Upper lobe of left lung (tissue), 6 donors: Measurements from ENCODE around the gene OLR1. TPM values are rescaled to one million over a fixed set of nuclear protein-coding genes. Genes with fewer than 3 reads are reported as not detected.

Experiments
- ATAC-seq, 2 donors: fragments of 200-7000 bp; cut with Tn5 transposase; one replicate each; pipeline ENCODE4 v1.9.1; 2022; ENCODE audit warnings: mild to moderate bottlenecking in 2 of 2, moderate library complexity in 2 of 2; ENCODE audit not compliant: low FRiP score in 2 of 2
- DNase-seq, 2 donors: peaks; one replicate each; pipeline ENCODE4 v3.0.0-alpha.2; 2019 to 2020
- H3K27ac ChIP-seq, 4 donors: fragments of 200-600 bp; sonication (generic); one replicate each; pipeline ENCODE4 v1.5.1; 2016 to 2019
- H3K27me3 ChIP-seq, 4 donors: fragments of 200-600 bp; sonication (generic); one replicate each; pipeline ENCODE4 v1.5.1; 2017 to 2019
- H3K36me3 ChIP-seq, 4 donors: fragments of 200-600 bp; sonication (generic); one replicate each; pipeline ENCODE4 v1.5.1; 2016 to 2019
- H3K4me1 ChIP-seq, 4 donors: fragments of 200-600 bp; sonication (generic); one replicate each; pipeline ENCODE4 v1.5.1; 2018 to 2019
- H3K4me3 ChIP-seq, 4 donors: fragments of 200-600 bp; sonication (generic); one replicate each; pipeline ENCODE4 v1.5.1; 2017 to 2019; ENCODE audit warnings: mild to moderate bottlenecking in 2 of 4, moderate library complexity in 1 of 4
- H3K9me3 ChIP-seq, 4 donors: fragments of 200-600 bp; sonication (generic); one replicate each; pipeline ENCODE4 v1.5.1; 2018 to 2019
- CTCF ChIP-seq, 6 experiments: fragments of 450-650 bp in 4 of 6; fragments of 200-600 bp in 2 of 6; sonication (generic) in 2 of 6; IDR thresholded peaks; one replicate each; pipeline ENCODE4 v1.5.1; 2016 to 2019; ENCODE audit warnings: antibody characterized with exemption in 6 of 6
- EP300 ChIP-seq, 4 donors: sonication (generic); formaldehyde crosslinking; IDR thresholded peaks; one replicate each; pipeline ENCODE4 v1.5.1; 2017; ENCODE audit warnings: antibody characterized with exemption in 4 of 4, control low read depth in 2 of 4
- POLR2A ChIP-seq, 4 donors: fragments of 450-650 bp; IDR thresholded peaks; one replicate each; pipeline ENCODE4 v1.5.1; 2016 to 2017; ENCODE audit warnings: antibody characterized with exemption in 4 of 4, mild to moderate bottlenecking in 2 of 4
- POLR2AphosphoS5 ChIP-seq, 2 donors: sonication (generic); formaldehyde crosslinking; IDR thresholded peaks; one replicate each; pipeline ENCODE4 v1.5.1; 2017; ENCODE audit warnings: antibody characterized with exemption in 2 of 2
- WGBS, 2 donors: methylation state at CpG; one replicate each; pipeline ENCODE4 v1.1.5; 2017 to 2018; 5-methylcytosine and 5-hydroxymethylcytosine counted together
- total RNA-seq, 6 donors: library from RNA; depleted of rRNA in 4 of 6; stranded (reverse); fragments of >200 nt in 4 of 6; gene quantifications; one replicate each; pipeline versions ENCODE4 v1.1.0 to v1.2.1, GENCODE V29; 2016 to 2021
- donor health status: DM: no; HTN: no; CAD: no; lungs with moderate emphysema.
- donor health status: DM: no; HTN: yes; CAD: no; lungs with severe emphysema.

OLR1 gene
- total RNA-seq, 6 donors from 2014 or later = 51.2 to 163 (median 113) TPM

- WGBS, 2 donors = 67 to 73% methylated on average over 5 of the region's 5 CpGs
- H3K9me3 ChIP-seq = no peaks in the 10 kb centered on the region
- no peaks in the 10 kb centered on the region for H3K36me3 ChIP-seq
- H3K4me1 ChIP-seq = peaks cover 0 to 16% (median 7%) of the 10 kb centered on the region in 4 donors
- H3K27me3 ChIP-seq = no peaks in the 10 kb centered on the region
- H3K4me3 ChIP-seq = peak overlapping the region in 3 of 4 donors; percentile 14 to 39 (median 30)
- peak overlapping the region; percentile 77 to 85 (median 80) for H3K27ac ChIP-seq
- DNase-seq (peak in 1 of 2 donors; percentile 48), ATAC-seq (peak; percentile 73 to 81)
- TF ChIP-seq CTCF (IDR thresholded peaks at IDR 0.05) (no peak), EP300 (IDR thresholded peaks at IDR 0.05) (peak in 3 of 4 donors; percentile 57 to 91 (median 69)), POLR2A (IDR thresholded peaks at IDR 0.05) (peak in 2 of 4 donors; percentile 22 to 74), POLR2AphosphoS5 (IDR thresholded peaks at IDR 0.05) (peak in 1 of 2 donors; percentile 93)
Measured at GRCh38 chr12:10128687-10129086, 43.2 kb downstream of the OLR1 start.

DNA sequence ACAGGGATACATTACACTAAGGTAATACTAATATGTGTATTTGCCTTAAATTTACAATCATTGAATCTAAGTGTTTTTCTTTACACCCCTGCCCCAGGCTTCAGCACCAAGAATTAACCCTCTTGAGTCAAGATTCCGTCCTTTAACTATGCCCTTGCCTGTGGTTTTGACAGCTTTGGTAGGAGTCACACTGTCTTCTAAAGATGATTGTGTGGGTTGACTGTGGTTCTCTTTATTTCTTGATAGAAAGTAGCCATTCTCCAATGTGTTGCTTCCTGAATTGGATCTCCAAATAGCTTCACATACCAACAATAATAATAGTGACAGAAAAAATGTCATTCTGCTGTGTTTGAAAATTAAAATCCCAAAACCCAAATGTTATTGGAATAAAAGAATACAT is 45.5 kb downstream of the OLR1 start:
- H3K36me3 ChIP-seq = no peaks in the 10 kb centered on the region
- DNase-seq = no peak
- no peaks in the 10 kb centered on the region for H3K9me3 ChIP-seq
- no peak for ATAC-seq
- no peak overlapping the region for H3K4me3 ChIP-seq
- no peak for TF ChIP-seq CTCF (IDR thresholded peaks at IDR 0.05)
- TF ChIP-seq EP300 (IDR thresholded peaks at IDR 0.05) = no peak
- no peak for TF ChIP-seq POLR2A (IDR thresholded peaks at IDR 0.05)
- TF ChIP-seq POLR2AphosphoS5 (IDR thresholded peaks at IDR 0.05) = no peak
- H3K4me1 ChIP-seq = peaks cover 0 to 7% (median 6%) of the 10 kb centered on the region in 4 donors
- H3K27ac ChIP-seq = no peak overlapping the region
- no peaks in the 10 kb centered on the region for H3K27me3 ChIP-seq
- WGBS, 2 donors = 83 to 90% methylated on average over 1 of the region's 1 CpG

GRCh38 chr12:10122689-10123088 is 49.2 kb downstream of the OLR1 start:
- Histone ChIP-seq H3K27me3 (no peaks in the 10 kb centered on the region), H3K9me3 (no peaks in the 10 kb centered on the region), H3K4me3 (no peak overlapping the region), H3K36me3 (no peaks in the 10 kb centered on the region), H3K27ac (no peak overlapping the region), H3K4me1 (no peaks in the 10 kb centered on the region)
- DNase-seq = no peak
- no peak for TF ChIP-seq EP300 (IDR thresholded peaks at IDR 0.05)
- no peak for TF ChIP-seq POLR2A (IDR thresholded peaks at IDR 0.05)
- no peak for TF ChIP-seq CTCF (IDR thresholded peaks at IDR 0.05)
- no peak for TF ChIP-seq POLR2AphosphoS5 (IDR thresholded peaks at IDR 0.05)
- ATAC-seq = no peak
- 77 to 92% methylated on average over 4 of the region's 4 CpGs for WGBS, 2 donors

GRCh38 chr12:10121278-10121677 is 50.7 kb downstream of the OLR1 start:
- Histone ChIP-seq H3K9me3 (no peaks in the 10 kb centered on the region), H3K4me1 (no peaks in the 10 kb centered on the region), H3K27me3 (no peaks in the 10 kb centered on the region), H3K36me3 (no peaks in the 10 kb centered on the region), H3K27ac (peak overlapping the region in 3 of 4 donors; percentile 33 to 65 (median 38)), H3K4me3 (no peak overlapping the region)
- DNase-seq = no peak
- 53 to 67% methylated on average over 7 of the region's 7 CpGs for WGBS, 2 donors
- ATAC-seq = peak in 1 of 2 donors; percentile 76
- TF ChIP-seq EP300 (IDR thresholded peaks at IDR 0.05) (no peak), POLR2A (IDR thresholded peaks at IDR 0.05) (no peak), CTCF (IDR thresholded peaks at IDR 0.05) (no peak), POLR2AphosphoS5 (IDR thresholded peaks at IDR 0.05) (no peak)

DNA sequence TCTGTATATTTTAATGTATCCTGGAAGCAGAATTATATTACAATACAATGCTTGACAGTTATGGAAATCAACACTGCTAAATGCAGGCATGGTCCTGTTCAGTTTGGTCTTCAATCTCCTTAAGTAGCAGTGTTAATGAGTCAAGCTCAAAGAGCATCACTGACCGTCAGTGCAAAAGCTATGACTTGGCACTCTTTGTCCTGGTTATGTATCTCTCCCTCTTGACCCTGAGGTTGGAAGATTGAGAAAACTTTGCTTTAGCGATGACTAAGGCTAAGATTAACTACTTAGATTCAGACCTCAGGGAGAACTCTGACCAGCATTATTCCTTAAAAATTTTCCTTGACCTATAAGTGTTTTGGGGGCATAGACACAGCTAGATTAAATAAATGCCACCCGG is 52.9 kb downstream of the OLR1 start:
- no peaks in the 10 kb centered on the region for H3K9me3 ChIP-seq
- ATAC-seq (peak in 1 of 2 donors; percentile 32), DNase-seq (no peak)
- 63 to 84% methylated on average over 3 of the region's 3 CpGs for WGBS, 2 donors
- H3K27ac ChIP-seq = no peak overlapping the region
- H3K36me3 ChIP-seq = no peaks in the 10 kb centered on the region
- TF ChIP-seq POLR2A (IDR thresholded peaks at IDR 0.05) = peak in 1 of 4 donors; percentile 24
- TF ChIP-seq EP300 (IDR thresholded peaks at IDR 0.05) = no peak
- no peak overlapping the region for H3K4me3 ChIP-seq
- H3K4me1 ChIP-seq = no peaks in the 10 kb centered on the region
- no peaks in the 10 kb centered on the region for H3K27me3 ChIP-seq
